T-helper 17 cell (primary cell): Measurements from ENCODE around the gene NOTCH1. TPM values are rescaled to one million over a fixed set of nuclear protein-coding genes. Genes with fewer than 3 reads are reported as not detected.
A peak's percentile ranks its signal among the peaks of the same experiment; 100 is the strongest.

Experiments used
- ATAC-seq: fragments of 150-1000 bp; cut with Tn5 transposase; 2 replicates; pipeline ENCODE4 v1.10.0; 2021; ENCODE audit warnings: mild to moderate bottlenecking, moderate library complexity
- DNase-seq, 3 donors: peaks; one replicate each; pipeline versions ENCODE4 v3.0.0 to v3.0.0-alpha.2; 2020 to 2021
- H3K9me3 ChIP-seq: one replicate; pipeline ENCODE4 v1.7.0; 2013; ENCODE audit warnings: low read length, mild to moderate bottlenecking; ENCODE audit not compliant: control insufficient read depth, poor library complexity, severe bottlenecking
- H3K27ac Mint-ChIP-seq: one replicate; pipeline ENCODE4 v1.8.0; 2022; ENCODE audit warnings: mild to moderate bottlenecking, moderate library complexity, mixed read lengths
- H3K27me3 Mint-ChIP-seq: one replicate; pipeline ENCODE4 v1.8.0; 2022; ENCODE audit warnings: mixed read lengths
- H3K36me3 Mint-ChIP-seq: one replicate; pipeline ENCODE4 v1.8.0; 2022; ENCODE audit warnings: low read depth, mixed read lengths
- H3K4me1 Mint-ChIP-seq: one replicate; pipeline ENCODE4 v1.8.0; 2022; ENCODE audit warnings: mild to moderate bottlenecking, mixed read lengths
- H3K4me3 Mint-ChIP-seq: one replicate; pipeline ENCODE4 v1.8.0; 2022; ENCODE audit warnings: mild to moderate bottlenecking, moderate library complexity, mixed read lengths
- total RNA-seq, 4 donors: library from RNA in 2 of 4; stranded (reverse) in 2 of 4; gene quantifications; one replicate each; pipeline ENCODE4 v1.2.3 and lab custom pipeline; 2022 to 2026

NOTCH1 gene
- total RNA-seq, result 10 to 100 TPM; 31.7 to 37.5 TPM
- 119 to 139 reads per million in 2 donors for total RNA-seq (lab: John Stamatoyannopoulos, UW)

- ATAC-seq (peak; percentile 83), DNase-seq (peak; percentile 81 to 85 (median 84))
- Mint-ChIP-seq H3K27ac (peak within 1 kb of the TSS; percentile 19), H3K36me3 (no peaks in the 10 kb centered on the region), H3K27me3 (no peaks in the 10 kb centered on the region), H3K4me3 (peak within 1 kb of the TSS; percentile 91), H3K4me1 (peaks cover 9% of the 10 kb centered on the region)
- H3K9me3 ChIP-seq, result no peaks in the 10 kb centered on the region
Measured at GRCh38 chr9:136545965-136546696, at the start of gene NOTCH1. TSS of gene NOTCH1 (minus strand) at chr9:136546048. CDS start at chr9:136545786, 262 bp downstream.

GRCh38 chr9:136594492-136594891 lies 48.6 kb upstream of the NOTCH1 start:
- Mint-ChIP-seq H3K4me3 (no peak overlapping the region), H3K36me3 (no peaks in the 10 kb centered on the region), H3K4me1 (no peaks in the 10 kb centered on the region), H3K27ac (no peak overlapping the region), H3K27me3 (peaks cover 10% of the 10 kb centered on the region)
- ATAC-seq, result no peak
- no peaks in the 10 kb centered on the region for H3K9me3 ChIP-seq
- no peak for DNase-seq

- ATAC-seq (no peak), DNase-seq (no peak)
- Mint-ChIP-seq H3K27ac (no peak overlapping the region), H3K36me3 (no peaks in the 10 kb centered on the region), H3K4me3 (no peak overlapping the region), H3K4me1 (peaks cover 7% of the 10 kb centered on the region), H3K27me3 (peaks cover 10% of the 10 kb centered on the region)
- no peaks in the 10 kb centered on the region for H3K9me3 ChIP-seq
Measured at GRCh38 chr9:136593581-136593980, 47.7 kb upstream of the NOTCH1 start.

GRCh38 chr9:136592666-136593065 lies 46.8 kb upstream of the NOTCH1 start:
- no peak for ATAC-seq
- Mint-ChIP-seq H3K4me3 (no peak overlapping the region), H3K27ac (no peak overlapping the region), H3K36me3 (no peaks in the 10 kb centered on the region), H3K4me1 (peaks cover 13% of the 10 kb centered on the region), H3K27me3 (peaks cover 10% of the 10 kb centered on the region)
- no peak for DNase-seq
- H3K9me3 ChIP-seq, result no peaks in the 10 kb centered on the region

GRCh38 chr9:136590821-136591752 lies 45.2 kb upstream of the NOTCH1 start:
- H3K4me3 Mint-ChIP-seq, result no peak overlapping the region
- DNase-seq (no peak), ATAC-seq (no peak)
- peaks cover 13% of the 10 kb centered on the region for H3K4me1 Mint-ChIP-seq
- H3K36me3 Mint-ChIP-seq, result no peaks in the 10 kb centered on the region
- H3K9me3 ChIP-seq, result no peaks in the 10 kb centered on the region
- no peak overlapping the region for H3K27ac Mint-ChIP-seq
- H3K27me3 Mint-ChIP-seq, result peaks cover 10% of the 10 kb centered on the region

GRCh38 chr9:136589766-136590763 lies 44.2 kb upstream of the NOTCH1 start:
- no peaks in the 10 kb centered on the region for H3K9me3 ChIP-seq
- Mint-ChIP-seq H3K4me3 (no peak overlapping the region), H3K36me3 (no peaks in the 10 kb centered on the region), H3K27ac (peak overlapping the region; percentile 66), H3K27me3 (peaks cover 10% of the 10 kb centered on the region), H3K4me1 (peaks cover 13% of the 10 kb centered on the region)
- ATAC-seq (no peak), DNase-seq (no peak)

- no peaks in the 10 kb centered on the region for H3K36me3 Mint-ChIP-seq
- peaks cover 13% of the 10 kb centered on the region for H3K4me1 Mint-ChIP-seq
- H3K27me3 Mint-ChIP-seq, result no peaks in the 10 kb centered on the region
- H3K4me3 Mint-ChIP-seq, result peak overlapping the region; percentile 33
- ATAC-seq, result no peak
- no peak overlapping the region for H3K27ac Mint-ChIP-seq
- no peaks in the 10 kb centered on the region for H3K9me3 ChIP-seq
- DNase-seq, result no peak
Measured at GRCh38 chr9:136588663-136589464, 43.0 kb upstream of the NOTCH1 start.

- Mint-ChIP-seq H3K27me3 (no peaks in the 10 kb centered on the region), H3K4me1 (peaks cover 13% of the 10 kb centered on the region), H3K27ac (no peak overlapping the region), H3K36me3 (no peaks in the 10 kb centered on the region), H3K4me3 (peak overlapping the region; percentile 33)
- ATAC-seq (no peak), DNase-seq (no peak)
- H3K9me3 ChIP-seq, result no peaks in the 10 kb centered on the region
Measured at GRCh38 chr9:136587944-136588662, 42.3 kb upstream of the NOTCH1 start.

GRCh38 chr9:136587145-136587943 lies 41.5 kb upstream of the NOTCH1 start:
- Mint-ChIP-seq H3K36me3 (no peaks in the 10 kb centered on the region), H3K27ac (no peak overlapping the region), H3K4me3 (no peak overlapping the region), H3K27me3 (no peaks in the 10 kb centered on the region), H3K4me1 (peaks cover 13% of the 10 kb centered on the region)
- ATAC-seq (no peak), DNase-seq (no peak)
- H3K9me3 ChIP-seq, result no peaks in the 10 kb centered on the region

GRCh38 chr9:136586391-136586953 lies 40.6 kb upstream of the NOTCH1 start:
- H3K27ac Mint-ChIP-seq, result no peak overlapping the region
- no peaks in the 10 kb centered on the region for H3K36me3 Mint-ChIP-seq
- no peak for ATAC-seq
- DNase-seq, result no peak
- no peaks in the 10 kb centered on the region for H3K9me3 ChIP-seq
- H3K4me3 Mint-ChIP-seq, result no peak overlapping the region
- H3K27me3 Mint-ChIP-seq, result no peaks in the 10 kb centered on the region
- H3K4me1 Mint-ChIP-seq, result peaks cover 13% of the 10 kb centered on the region
